ENCODE results near the gene UBR4. TPM values are rescaled to one million over a fixed set of nuclear protein-coding genes. Genes with fewer than 3 reads are reported as not detected.
"Not testable (repeated sequence)": the region's sequence is repeated elsewhere in the genome, so short reads cannot be mapped to it uniquely, and the experiment has no call there.

Gene UBR4
- total and polyA plus RNA-seq, 7 donors, result 32.4 to 215 (median 73.5) TPM

- Histone ChIP-seq H3K36me3 (peaks cover 9 to 82% (median 33%) of the 10 kb centered on the region in 4 donors), H3K27me3 (no peaks in the 10 kb centered on the region), H3K4me1 (no peaks in the 10 kb centered on the region), H3K4me3 (no peak overlapping the region), H3K9me3 (no peaks in the 10 kb centered on the region), H3K27ac (peak overlapping the region in 3 of 4 donors; percentile 10 to 30 (median 20))
- WGBS, 2 donors, result 93 to 95% methylated on average over 8 of the region's 8 CpGs
- no peak for TF ChIP-seq CTCF (IDR thresholded peaks at IDR 0.05)
- no peak for TF ChIP-seq POLR2A (IDR thresholded peaks at IDR 0.05)
- no peak for TF ChIP-seq POLR2AphosphoS5 (IDR thresholded peaks at IDR 0.05)
- no peak for TF ChIP-seq EP300 (IDR thresholded peaks at IDR 0.05)
- intact Hi-C loops (cut with DNase I), result no loop called here
- no peak for DNase-seq
Observed at GRCh38 chr1:19220080-19220846, 10.2 kb upstream of the UBR4 start.

- TF ChIP-seq CTCF (IDR thresholded peaks at IDR 0.05), result no peak
- TF ChIP-seq EP300 (IDR thresholded peaks at IDR 0.05), result no peak
- H3K9me3 ChIP-seq, result no peaks in the 10 kb centered on the region
- no peaks in the 10 kb centered on the region for H3K27me3 ChIP-seq
- H3K36me3 ChIP-seq, result peaks cover 9 to 74% (median 28%) of the 10 kb centered on the region in 4 donors
- WGBS, 2 donors, result 93 to 95% methylated on average over 7 of the region's 7 CpGs
- H3K27ac ChIP-seq, result no peak overlapping the region
- intact Hi-C loops (cut with DNase I), result loop anchor here (10.0 kb wide), 1 partner anchor 315 kb away; the partner anchor contains the start of gene ALDH4A1
- no peaks in the 10 kb centered on the region for H3K4me1 ChIP-seq
- H3K4me3 ChIP-seq, result no peak overlapping the region
- DNase-seq, result no peak
Observed at GRCh38 chr1:19219451-19219850, 9.4 kb upstream of the UBR4 start.

- WGBS, 2 donors, result 94 to 95% methylated on average over 4 of the region's 4 CpGs
- not testable (repeated sequence) for DNase-seq, H3K4me1 ChIP-seq, H3K9me3 ChIP-seq, H3K27ac ChIP-seq, H3K27me3 ChIP-seq, H3K4me3 ChIP-seq
- intact Hi-C loops (cut with DNase I), result loop anchor here (10.0 kb wide), 1 partner anchor 312 kb away; the partner anchor contains the start of gene ALDH4A1
- peaks cover 0 to 45% (median 9%) of the 10 kb centered on the region in 4 donors for H3K36me3 ChIP-seq
Observed at GRCh38 chr1:19216585-19216984, 6.5 kb upstream of the UBR4 start.

- DNase-seq, result no peak
- intact Hi-C loops (cut with DNase I), result loop anchor here (10.0 kb wide), 1 partner anchor 309 kb away; the partner anchor contains the start of gene ALDH4A1
- WGBS, 2 donors, result 98 to 99% methylated on average over 1 of the region's 1 CpG
- Histone ChIP-seq H3K4me1 (peaks cover 0 to 26% (median 18%) of the 10 kb centered on the region in 4 donors), H3K27ac (no peak overlapping the region), H3K36me3 (peaks cover 0 to 15% (median 5%) of the 10 kb centered on the region in 4 donors), H3K27me3 (no peaks in the 10 kb centered on the region), H3K4me3 (no peak overlapping the region), H3K9me3 (no peaks in the 10 kb centered on the region)
- TF ChIP-seq POLR2A (IDR thresholded peaks at IDR 0.05), result no peak
- TF ChIP-seq EP300 (IDR thresholded peaks at IDR 0.05), result no peak
- TF ChIP-seq POLR2AphosphoS5 (IDR thresholded peaks at IDR 0.05), result no peak
- no peak for TF ChIP-seq CTCF (IDR thresholded peaks at IDR 0.05)
Observed at GRCh38 chr1:19213580-19213979, 3.5 kb upstream of the UBR4 start.

- Histone ChIP-seq H3K27ac (no peak overlapping the region), H3K27me3 (no peaks in the 10 kb centered on the region), H3K4me1 (peaks cover 0 to 40% (median 32%) of the 10 kb centered on the region in 4 donors), H3K36me3 (peaks cover 0 to 3% (median 0%) of the 10 kb centered on the region in 4 donors), H3K9me3 (no peaks in the 10 kb centered on the region), H3K4me3 (no peak overlapping the region)
- TF ChIP-seq CTCF (IDR thresholded peaks at IDR 0.05) (no peak), POLR2AphosphoS5 (IDR thresholded peaks at IDR 0.05) (no peak), POLR2A (IDR thresholded peaks at IDR 0.05) (no peak), EP300 (IDR thresholded peaks at IDR 0.05) (no peak)
- intact Hi-C loops (cut with DNase I), result loop anchor here (10.0 kb wide), 1 partner anchor 307 kb away; the partner anchor contains the start of gene ALDH4A1
- DNase-seq, result no peak
Observed at GRCh38 chr1:19212167-19212566, 2.1 kb upstream of the UBR4 start.

Measured in sigmoid colon (tissue), 7 donors.